Transverse colon (tissue), 4 donors: ENCODE data around the gene LRFN4. TPM values are rescaled to one million over a fixed set of nuclear protein-coding genes. Genes with fewer than 3 reads are reported as not detected.

ENCODE experiments used
- DNase-seq: peaks from one replicate; pipeline ENCODE4 v3.0.0-alpha.2; 2019
- H3K27ac ChIP-seq, 4 donors: fragments of 200-600 bp; sonication (generic); 2 replicates each; pipeline ENCODE4 v1.5.1; 2016 to 2018; ENCODE audit warnings: inconsistent platforms in 4 of 4
- H3K27me3 ChIP-seq: fragments of 200-600 bp; sonication (generic); 2 replicates; pipeline ENCODE4 v1.5.1; 2017; ENCODE audit warnings: inconsistent platforms
- H3K36me3 ChIP-seq, 4 donors: fragments of 200-600 bp; sonication (generic); 2 replicates each; pipeline ENCODE4 v1.5.1; 2017 to 2019; ENCODE audit warnings: inconsistent platforms in 4 of 4
- H3K4me1 ChIP-seq, 4 donors: fragments of 200-600 bp; sonication (generic); 2 replicates each; pipeline ENCODE4 v1.5.1; 2017 to 2020; ENCODE audit warnings: inconsistent platforms in 4 of 4
- H3K4me3 ChIP-seq, 4 donors: fragments of 200-600 bp; sonication (generic); 1 replicate in 1 of 4; 2 replicates in 3 of 4; pipeline versions ENCODE4 v1.5.1 to v1.6.1; 2017 to 2019; ENCODE audit warnings: inconsistent platforms in 4 of 4
- H3K9me3 ChIP-seq, 2 donors: fragments of 200-600 bp; sonication (generic); 2 replicates each; pipeline ENCODE4 v1.5.1; 2017 to 2019; ENCODE audit warnings: inconsistent platforms in 2 of 2
- CTCF ChIP-seq, 5 experiments: fragments of 200-600 bp in 3 of 5; fragments of 450-650 bp in 2 of 5; sonication (generic) in 3 of 5; IDR thresholded peaks; 1 replicate in 2 of 5; 2 replicates in 3 of 5; pipeline ENCODE4 v1.5.1; 2016 to 2017; ENCODE audit warnings: antibody characterized with exemption in 5 of 5, inconsistent platforms in 3 of 5, mild to moderate bottlenecking in 2 of 5, moderate library complexity in 1 of 5
- EP300 ChIP-seq: sonication (generic); formaldehyde crosslinking; IDR thresholded peaks from one replicate; pipeline ENCODE4 v1.6.1; 2017; ENCODE audit warnings: antibody characterized with exemption, low read depth
- POLR2A ChIP-seq: fragments of 450-650 bp; IDR thresholded peaks from one replicate; pipeline ENCODE4 v1.6.1; 2016; ENCODE audit warnings: antibody characterized with exemption, mild to moderate bottlenecking, moderate library complexity
- POLR2AphosphoS5 ChIP-seq, 3 donors: sonication (generic); formaldehyde crosslinking; IDR thresholded peaks; one replicate each; pipeline ENCODE4 v1.6.1; 2016; ENCODE audit warnings: antibody characterized with exemption in 3 of 3
- WGBS, 2 donors: methylation state at CpG; one replicate each; pipeline ENCODE4 v1.1.5; 2018; ENCODE audit warnings: low coverage in 1 of 2; 5-methylcytosine and 5-hydroxymethylcytosine counted together
- in situ Hi-C, 4 donors: fragments of 200-750 bp; cut with MboI; loops; one replicate each; pipeline versions ENCODE4 v1.15.0 to v1.15.1; 2017; ENCODE audit warnings: low sequenced_read_pairs in 3 of 4, low pct_ligation_motif_present in 1 of 4, low pct_unique_long_range_greater_than_20kb in 1 of 4
- intact Hi-C: fragments of 100-400 bp; cut with DNase I; formaldehyde crosslinking; loops from one replicate; pipeline ENCODE4 v1.15.1; 2023; ENCODE audit warnings: low total_unique reads
- total RNA-seq, 4 donors: library from RNA; depleted of rRNA; stranded (reverse); fragments of >200 nt; gene quantifications; one replicate each; pipeline ENCODE4 v1.1.0, GENCODE V29; 2016

LRFN4 gene
- total RNA-seq, 4 donors from 2014 or later: 14.3 to 52.3 (median 22.6) TPM

DNA sequence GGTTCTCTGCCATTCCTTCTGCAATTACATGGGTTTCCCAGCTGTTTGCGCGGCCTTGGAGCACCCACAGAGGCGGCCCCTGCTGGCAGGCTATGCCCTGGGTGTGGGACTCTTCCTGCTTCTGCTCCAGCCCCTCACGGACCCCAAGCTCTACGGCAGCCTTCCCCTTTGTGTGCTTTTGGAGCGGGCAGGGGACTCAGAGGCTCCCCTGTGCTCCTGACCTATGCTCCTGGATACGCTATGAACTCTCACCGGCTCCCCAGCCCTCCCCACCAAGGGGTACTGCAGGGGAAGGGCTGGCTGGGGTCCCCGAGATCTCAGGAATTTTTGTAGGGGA is 11.0 kb upstream of the LRFN4 start:
- Histone ChIP-seq H3K4me3 (no peak overlapping the region), H3K4me1 (peaks cover 18 to 29% (median 24%) of the 10 kb centered on the region in 4 donors), H3K9me3 (no peaks in the 10 kb centered on the region), H3K27me3 (no peaks in the 10 kb centered on the region), H3K27ac (no peak overlapping the region), H3K36me3 (no peaks in the 10 kb centered on the region)
- TF ChIP-seq POLR2AphosphoS5 (IDR thresholded peaks at IDR 0.05) (no peak), POLR2A (no peak), EP300 (no peak), CTCF (IDR thresholded peaks at IDR 0.05) (no peak)
- in situ Hi-C loops (loop anchor here in 2 of 4 donors (25.0 kb wide), 2 partner anchors 284 to 434 kb away; partner anchors contain the start of genes CTSF (in 1 of the 2) and NPAS4 (in 1 of the 2)), intact Hi-C loops (no loop called here)
- DNase-seq: no peak
- WGBS, 2 donors: 88 to 100% methylated on average over 2 to 9 of the region's 9 CpGs

DNA sequence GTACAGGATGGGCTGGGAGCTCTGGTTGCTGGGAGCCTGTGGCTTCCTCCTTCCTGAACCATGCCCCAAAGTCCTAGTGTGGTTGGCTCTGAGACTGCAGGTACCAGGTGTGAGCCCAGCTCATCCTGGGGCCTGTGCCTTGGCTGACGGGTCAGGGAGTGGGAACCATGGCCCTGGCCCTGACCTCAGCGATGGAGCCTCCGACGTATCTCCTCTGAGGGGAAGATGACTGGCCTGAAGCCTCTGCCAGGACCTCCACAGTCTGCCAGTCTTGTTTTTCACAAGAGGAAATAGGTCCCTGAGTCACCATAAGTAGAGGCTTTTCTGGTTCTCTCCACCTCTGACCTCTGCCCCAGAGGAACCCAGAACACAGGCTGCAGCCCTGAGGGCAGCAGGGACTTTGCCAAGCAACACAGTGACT is 10.2 kb upstream of the LRFN4 start:
- Histone ChIP-seq H3K4me3 (no peak overlapping the region), H3K27ac (no peak overlapping the region), H3K27me3 (no peaks in the 10 kb centered on the region), H3K9me3 (no peaks in the 10 kb centered on the region), H3K36me3 (no peaks in the 10 kb centered on the region), H3K4me1 (peaks cover 13 to 22% (median 19%) of the 10 kb centered on the region in 4 donors)
- no peak for DNase-seq
- TF ChIP-seq CTCF (IDR thresholded peaks at IDR 0.05) (no peak), POLR2A (no peak), POLR2AphosphoS5 (IDR thresholded peaks at IDR 0.05) (no peak), EP300 (no peak)
- intact Hi-C loops: no loop called here
- in situ Hi-C loops: loop anchor here in 2 of 4 donors (25.0 kb wide), 2 partner anchors 284 to 434 kb away; partner anchors contain the start of genes CTSF (in 1 of the 2) and NPAS4 (in 1 of the 2)
- 89% methylated on average over 4 of the region's 4 CpGs; no CpG with 5 or more reads in 1 of the 2 donors for WGBS, 2 donors

DNA sequence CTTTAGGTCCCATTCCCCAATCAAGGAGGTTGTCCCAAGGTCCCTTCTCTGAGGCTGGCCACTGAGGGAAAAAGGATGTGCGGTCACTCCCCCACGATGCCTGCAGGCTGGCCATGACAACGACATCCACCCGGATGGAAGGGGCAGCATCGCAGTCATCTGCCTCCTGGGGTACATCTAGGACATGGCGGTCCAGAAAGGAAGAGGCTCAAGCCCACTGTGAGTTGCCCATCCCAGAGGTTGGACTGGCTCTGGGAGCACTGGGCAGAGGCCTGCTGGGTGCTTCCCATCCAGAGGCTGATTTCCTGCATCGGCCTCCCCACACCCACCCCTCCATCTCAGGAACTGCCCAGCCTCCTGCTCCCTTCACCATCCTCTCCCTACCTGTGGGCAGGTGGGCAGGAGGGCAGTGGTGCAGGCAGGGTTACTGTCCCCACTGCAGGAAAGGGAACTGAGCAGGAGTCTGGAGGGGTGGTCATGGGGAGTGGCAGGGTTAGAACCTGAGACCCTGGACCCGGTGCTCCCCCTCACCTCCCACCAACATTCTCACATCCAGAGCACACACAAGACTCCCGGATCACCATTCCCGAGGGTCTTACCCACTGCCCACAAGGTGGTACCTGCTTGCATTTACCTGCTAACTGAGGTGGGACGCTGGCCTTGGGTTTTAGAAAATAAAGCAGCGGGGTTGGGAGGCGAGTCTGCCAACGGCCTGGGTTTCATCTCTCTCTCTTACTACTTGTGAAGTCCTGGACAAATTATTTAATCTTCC is 9.2 kb upstream of the LRFN4 start:
- intact Hi-C loops (no loop called here), in situ Hi-C loops (loop anchor here in 2 of 4 donors (25.0 kb wide), 2 partner anchors 285 to 435 kb away; partner anchors contain the start of genes CTSF (in 1 of the 2) and NPAS4 (in 1 of the 2))
- Histone ChIP-seq H3K27me3 (no peaks in the 10 kb centered on the region), H3K27ac (no peak overlapping the region), H3K36me3 (no peaks in the 10 kb centered on the region), H3K4me3 (no peak overlapping the region), H3K4me1 (peaks cover 8 to 13% (median 11%) of the 10 kb centered on the region in 4 donors), H3K9me3 (no peaks in the 10 kb centered on the region)
- no peak for TF ChIP-seq POLR2A
- no peak for TF ChIP-seq POLR2AphosphoS5 (IDR thresholded peaks at IDR 0.05)
- TF ChIP-seq EP300: no peak
- no peak for TF ChIP-seq CTCF (IDR thresholded peaks at IDR 0.05)
- 82 to 87% methylated on average over 3 to 14 of the region's 14 CpGs for WGBS, 2 donors
- DNase-seq: no peak

DNA sequence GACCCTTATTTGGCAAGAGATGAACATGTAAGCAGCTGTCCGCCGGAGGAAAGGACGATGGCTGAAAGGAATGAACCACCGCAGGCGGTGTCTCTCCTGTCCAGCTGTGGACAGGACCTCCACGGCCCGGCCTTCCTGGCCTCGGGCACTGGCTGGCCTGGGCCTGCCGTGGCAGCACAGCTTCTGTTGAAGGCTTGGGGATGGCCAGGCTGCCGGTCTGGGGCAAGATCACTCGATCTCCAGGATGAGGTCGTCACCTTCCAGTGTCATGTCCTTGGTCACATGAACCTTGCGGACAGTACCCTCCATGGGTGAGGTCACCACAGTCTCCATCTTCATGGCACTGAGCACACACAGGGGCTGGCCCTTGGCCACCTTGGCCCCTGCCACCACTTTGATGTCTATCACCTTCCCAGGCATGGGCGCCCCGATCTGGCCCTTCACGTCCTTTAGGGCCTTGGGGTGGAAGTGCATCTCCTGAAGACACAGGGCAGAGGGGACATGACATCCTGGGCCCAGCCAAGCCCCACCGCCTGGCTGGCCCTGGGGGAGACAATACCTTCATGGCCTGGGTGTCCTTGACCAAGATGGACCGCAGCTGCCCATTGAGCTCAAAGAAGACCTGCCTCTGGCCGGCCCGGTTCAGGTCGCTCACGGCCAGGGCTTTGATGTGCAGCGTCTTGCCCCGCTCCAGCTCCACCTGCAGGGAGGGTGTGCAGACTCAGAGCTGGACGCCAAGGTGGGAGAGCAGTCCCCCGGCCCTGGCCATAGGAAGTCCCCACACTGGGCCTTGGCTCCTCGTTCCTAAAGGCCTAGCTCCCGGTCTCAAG is 8.0 kb upstream of the LRFN4 start:
- 93% methylated on average over 26 of the region's 28 CpGs; no CpG with 5 or more reads in 1 of the 2 donors for WGBS, 2 donors
- Histone ChIP-seq H3K4me3 (no peak overlapping the region), H3K4me1 (peaks cover 8 to 10% (median 9%) of the 10 kb centered on the region in 4 donors), H3K36me3 (no peaks in the 10 kb centered on the region), H3K9me3 (no peaks in the 10 kb centered on the region), H3K27ac (no peak overlapping the region), H3K27me3 (no peaks in the 10 kb centered on the region)
- in situ Hi-C loops: loop anchor here in 2 of 4 donors (25.0 kb wide), 2 partner anchors 287 to 437 kb away; partner anchors contain the start of genes CTSF (in 1 of the 2) and NPAS4 (in 1 of the 2)
- TF ChIP-seq POLR2AphosphoS5 (IDR thresholded peaks at IDR 0.05): no peak
- TF ChIP-seq CTCF (IDR thresholded peaks at IDR 0.05): no peak
- TF ChIP-seq EP300: no peak
- no peak for TF ChIP-seq POLR2A
- DNase-seq: no peak
- intact Hi-C loops: no loop called here
